GM12878 (cell line): ENCODE data around the gene PHYH. TPM values are rescaled to one million over a fixed set of nuclear protein-coding genes. Genes with fewer than 3 reads are reported as not detected.

Source experiments
- ATAC-seq: fragments of 200-7000 bp; cut with Tn5 transposase; 3 replicates; pipeline ENCODE4 v1.9.1; 2020; ENCODE audit warnings: mild to moderate bottlenecking, moderate library complexity
- BruUV-seq: library from RNA; stranded (reverse); fragments of 400-500 nt; replicated peaks from 2 replicates; lab custom pipeline; 2021; lab: Mats Ljungman, UMichigan
- CTCF ChIA-PET: fragments of 300-600 bp; sonication (Branson Sonifier 250); formaldehyde crosslinking; extraction: SDS; loops from one replicate; lab custom pipeline; 2021; ENCODE audit warnings: inconsistent platforms; lab: Yijun Ruan, JAX
- POLR2A ChIA-PET: fragments of 350-600 bp; formaldehyde crosslinking; extraction: SDS; loops from one replicate; lab custom pipeline; 2021; ENCODE audit warnings: inconsistent platforms; lab: Charles Lee
- RAD21 ChIA-PET: fragments of 300-600 bp; sonication (Branson Sonifier 250); formaldehyde crosslinking; loops from one replicate; lab custom pipeline; 2023; ENCODE audit warnings: antibody characterized with exemption; ENCODE audit not compliant: unreplicated experiment; lab: Charles Lee
- SMC1A ChIA-PET: fragments of 300-600 bp; sonication (Branson Sonifier 250); formaldehyde crosslinking; loops from one replicate; lab custom pipeline; 2023; ENCODE audit not compliant: unreplicated experiment, uncharacterized antibody; lab: Charles Lee
- DNase-seq: peaks from one replicate; pipeline ENCODE4 v3.0.0-alpha.2; 2011; ENCODE audit warnings: low read depth, low spot score
- FAIRE-seq: peaks from 3 replicates; lab custom pipeline; 2011; peaks lifted over from hg19 to GRCh38; lab: Jason Lieb, UNC
- H2AFZ ChIP-seq: 2 replicates; pipeline ENCODE4 v1.6.0; 2011; ENCODE audit warnings: low read depth, low read length, control low read depth; ENCODE audit not compliant: control insufficient read depth
- H3K27ac ChIP-seq: 2 replicates; pipeline ENCODE4 v1.5.1; 2011; ENCODE audit warnings: control low read depth; ENCODE audit not compliant: control insufficient read depth, insufficient read depth
- H3K27me3 ChIP-seq, 2 experiments: replicated peaks in 1 of 2; 2 replicates each; pipeline versions ENCODE4 v1.6.0 to v1.6.1; 2011; ENCODE audit warnings: low read length in 1 of 2; ENCODE audit not compliant: control insufficient read depth in 2 of 2, insufficient read depth in 2 of 2
- H3K36me3 ChIP-seq, 2 experiments: 2 replicates each; pipeline ENCODE4 v1.5.1; 2011; ENCODE audit warnings: low read length in 1 of 2; ENCODE audit not compliant: control insufficient read depth in 2 of 2, insufficient read depth in 2 of 2
- H3K4me1 ChIP-seq: 2 replicates; pipeline ENCODE4 v1.6.1; 2011; ENCODE audit warnings: mild to moderate bottlenecking, low read length, moderate library complexity, mixed read lengths; ENCODE audit not compliant: control insufficient read depth, insufficient read depth
- H3K4me2 ChIP-seq: 2 replicates; pipeline ENCODE4 v1.6.0; 2011; ENCODE audit warnings: control low read depth; ENCODE audit not compliant: control insufficient read depth, insufficient read depth
- H3K4me3 ChIP-seq: fragments of 200-600 bp; sonication (generic); 2 replicates; pipeline ENCODE4 v1.5.1; 2016
- H3K79me2 ChIP-seq: 2 replicates; pipeline ENCODE4 v1.6.0; 2011; ENCODE audit warnings: low read length; ENCODE audit not compliant: control insufficient read depth, insufficient read depth
- H3K9ac ChIP-seq: 2 replicates; pipeline ENCODE4 v1.8.0; 2011; ENCODE audit warnings: low read length, control low read depth, mixed read lengths; ENCODE audit not compliant: control insufficient read depth, insufficient read depth
- H3K9me3 ChIP-seq: replicated peaks from 3 replicates; pipeline ENCODE4 v1.5.1; 2011; ENCODE audit warnings: mild to moderate bottlenecking, low read length; ENCODE audit not compliant: control insufficient read depth, insufficient read depth
- H4K20me1 ChIP-seq: 2 replicates; pipeline ENCODE4 v1.6.0; 2011; ENCODE audit not compliant: control insufficient read depth, insufficient read depth
- EP300 ChIP-seq, 2 experiments: fragments of 150-350 bp in 1 of 2; IDR thresholded peaks; 2 replicates each; pipeline ENCODE4 v1.6.1; 2011 to 2012; ENCODE audit warnings: low read depth in 2 of 2, low read length in 2 of 2, borderline replicate concordance in 1 of 2, improper control_type of control experiment in 1 of 2, inconsistent platforms in 1 of 2; ENCODE audit not compliant: control insufficient read depth in 1 of 2
- HDAC2 ChIP-seq: fragments of 200-600 bp; sonication (generic); IDR thresholded peaks from 2 replicates; pipeline ENCODE4 v1.6.1; 2017
- KDM1A ChIP-seq: fragments of 200-600 bp; sonication (generic); IDR thresholded peaks from 2 replicates; pipeline ENCODE4 v1.6.1; 2016; ENCODE audit warnings: borderline replicate concordance
- MYC ChIP-seq: IDR thresholded peaks from 2 replicates; pipeline ENCODE4 v1.6.1; 2011; ENCODE audit warnings: mild to moderate bottlenecking, low read length, moderate library complexity, inconsistent platforms; ENCODE audit not compliant: insufficient read depth, insufficient replicate concordance, insufficient read length, severe bottlenecking
- POU2F2 ChIP-seq: IDR thresholded peaks from 3 replicates; pipeline ENCODE4 v1.6.1; 2011; ENCODE audit warnings: low read depth, mild to moderate bottlenecking, low read length, borderline replicate concordance
- WGBS: methylation state at CpG from one replicate; pipeline ENCODE4 v1.1.6; 2016; ENCODE audit warnings: low lambda C conversion rate; ENCODE audit not compliant: insufficient replicate concordance, insufficient coverage; ENCODE audit errors: missing lambda C conversion rate; 5-methylcytosine and 5-hydroxymethylcytosine counted together
- in situ Hi-C: fragments of 300-500 bp; cut with MboI; formaldehyde crosslinking; loops from 9 replicates; pipeline ENCODE4 v1.14.3; 2018; ENCODE audit warnings: mixed read lengths
- intact Hi-C: fragments of 100-400 bp; cut with micrococcal nuclease; formaldehyde crosslinking; loops from one replicate; pipeline ENCODE4 v1.14.2; 2022; ENCODE audit not compliant: unreplicated experiment
- polyA plus RNA-seq, 11 experiments: library from polyadenylated mRNA; depleted of rRNA in 4 of 11; unstranded in 6 of 11; stranded (reverse) in 5 of 11; fragments of >200 nt; fragmentation: Nextera tagmentation in 4 of 11; fragmentation: Illumina TruSeq in 1 of 11; extraction: Ambion mirVana in 4 of 11; extraction: Trizol in 1 of 11; gene quantifications; 1 replicate in 1 of 11; 2 replicates in 10 of 11; pipeline versions ENCODE4 v1.2.1 to v1.2.3, GENCODE V29; 2011 to 2016; ENCODE audit warnings: inconsistent platforms in 2 of 11, missing spikeins in 2 of 11, low read depth in 1 of 11
- total RNA-seq, 4 experiments: library from RNA; depleted of rRNA in 3 of 4; stranded (reverse); fragments of >200 nt in 3 of 4; fragmentation: Illumina TruSeq in 1 of 4; extraction: Trizol in 1 of 4; gene quantifications; 2 replicates each; pipeline versions ENCODE4 v1.2.1 to v1.2.3, GENCODE V29; 2013 to 2021
- TF ChIP-seq, protein P1 (sequence below): fragments of 450-650 bp; conservative IDR thresholded peaks from 2 replicates; pipeline ENCODE4 v1.6.1; 2017; ENCODE audit warnings: mild to moderate bottlenecking, moderate library complexity
- TF ChIP-seq, protein P2 (sequence below): fragments of 150-350 bp; IDR thresholded peaks from 2 replicates; pipeline ENCODE4 v1.6.1; 2016; ENCODE audit warnings: low read depth, low read length

Gene PHYH
- total and polyA plus RNA-seq, 10 of the 15 experiments (the other 5 are each of a cell fraction or from before 2014, with no cell fraction given): 3.2 to 10.3 (median 5.0) TPM

DNA sequence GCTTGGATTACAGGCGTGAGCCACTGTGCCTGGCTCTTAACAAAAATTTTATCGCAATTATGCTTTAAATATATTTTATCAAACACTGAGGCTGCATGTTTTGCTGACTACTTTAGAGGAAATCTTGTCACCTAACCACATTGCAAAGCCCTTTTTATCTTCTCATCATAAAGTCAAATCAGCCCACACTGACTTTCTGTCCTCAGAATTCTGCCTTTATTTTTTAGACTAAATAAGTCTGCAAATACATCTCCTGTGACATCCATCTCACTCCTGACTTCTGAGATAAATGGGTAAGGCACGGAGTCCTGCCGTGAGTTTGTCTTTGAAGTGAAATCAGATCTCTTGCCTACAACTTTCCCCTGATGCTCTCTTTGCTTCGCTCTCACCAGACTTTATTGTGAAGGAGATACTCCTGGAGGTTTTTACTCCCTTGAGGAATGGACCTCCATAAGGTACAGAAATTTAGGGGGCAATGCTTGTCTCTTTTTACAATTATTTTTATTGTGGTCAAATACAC, 42.2 kb downstream of the PHYH start (continued):
- no peak for TF ChIP-seq HDAC2
- TF ChIP-seq, protein P1, sequence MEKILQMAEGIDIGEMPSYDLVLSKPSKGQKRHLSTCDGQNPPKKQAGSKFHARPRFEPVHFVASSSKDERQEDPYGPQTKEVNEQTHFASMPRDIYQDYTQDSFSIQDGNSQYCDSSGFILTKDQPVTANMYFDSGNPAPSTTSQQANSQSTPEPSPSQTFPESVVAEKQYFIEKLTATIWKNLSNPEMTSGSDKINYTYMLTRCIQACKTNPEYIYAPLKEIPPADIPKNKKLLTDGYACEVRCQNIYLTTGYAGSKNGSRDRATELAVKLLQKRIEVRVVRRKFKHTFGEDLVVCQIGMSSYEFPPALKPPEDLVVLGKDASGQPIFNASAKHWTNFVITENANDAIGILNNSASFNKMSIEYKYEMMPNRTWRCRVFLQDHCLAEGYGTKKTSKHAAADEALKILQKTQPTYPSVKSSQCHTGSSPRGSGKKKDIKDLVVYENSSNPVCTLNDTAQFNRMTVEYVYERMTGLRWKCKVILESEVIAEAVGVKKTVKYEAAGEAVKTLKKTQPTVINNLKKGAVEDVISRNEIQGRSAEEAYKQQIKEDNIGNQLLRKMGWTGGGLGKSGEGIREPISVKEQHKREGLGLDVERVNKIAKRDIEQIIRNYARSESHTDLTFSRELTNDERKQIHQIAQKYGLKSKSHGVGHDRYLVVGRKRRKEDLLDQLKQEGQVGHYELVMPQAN: no peak

DNA sequence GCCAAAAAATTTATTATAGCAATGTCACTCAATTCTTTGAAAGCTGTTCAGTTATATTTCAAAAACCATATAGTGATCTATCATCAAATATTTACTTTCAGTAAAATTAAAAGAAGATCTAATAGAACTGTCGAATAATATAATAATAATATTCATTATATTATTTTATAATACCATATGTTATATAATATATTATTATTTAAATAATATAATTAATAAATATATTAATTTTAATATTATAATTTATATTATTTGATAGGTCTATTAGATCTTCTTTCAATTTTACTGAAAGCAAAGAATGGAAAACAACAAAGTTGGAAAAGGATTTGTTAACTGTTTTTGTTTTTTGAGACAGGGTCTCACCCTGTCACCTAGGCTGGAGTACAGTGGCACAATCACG, 43.2 kb downstream of the PHYH start:
- Histone ChIP-seq H3K27ac (no peak overlapping the region), H3K4me1 (no peaks in the 10 kb centered on the region), H3K27me3 (no peaks in the 10 kb centered on the region; a peak in 1 of 4 replicates), H3K4me2 (no peak overlapping the region), H4K20me1 (no peaks in the 10 kb centered on the region), H3K36me3 (no peaks in the 10 kb centered on the region), H3K4me3 (no peak overlapping the region), H3K9me3 (no peaks in the 10 kb centered on the region), H3K9ac (no peak overlapping the region), H3K79me2 (no peaks in the 10 kb centered on the region), H2AFZ (no peak overlapping the region)
- intact Hi-C loops: no loop called here
- DNase-seq (no peak), FAIRE-seq (no peak), ATAC-seq (no peak)
- TF ChIP-seq EP300 (IDR thresholded peaks at IDR 0.05; ENCODE audit: borderline replicate concordance in 1 of 2, control insufficient read depth in 1 of 2, low read depth in 2 of 2, low read length in 2 of 2) (no peak), MYC (no peak), KDM1A (no peak), POU2F2 (no peak)
- TF ChIP-seq, protein P2, sequence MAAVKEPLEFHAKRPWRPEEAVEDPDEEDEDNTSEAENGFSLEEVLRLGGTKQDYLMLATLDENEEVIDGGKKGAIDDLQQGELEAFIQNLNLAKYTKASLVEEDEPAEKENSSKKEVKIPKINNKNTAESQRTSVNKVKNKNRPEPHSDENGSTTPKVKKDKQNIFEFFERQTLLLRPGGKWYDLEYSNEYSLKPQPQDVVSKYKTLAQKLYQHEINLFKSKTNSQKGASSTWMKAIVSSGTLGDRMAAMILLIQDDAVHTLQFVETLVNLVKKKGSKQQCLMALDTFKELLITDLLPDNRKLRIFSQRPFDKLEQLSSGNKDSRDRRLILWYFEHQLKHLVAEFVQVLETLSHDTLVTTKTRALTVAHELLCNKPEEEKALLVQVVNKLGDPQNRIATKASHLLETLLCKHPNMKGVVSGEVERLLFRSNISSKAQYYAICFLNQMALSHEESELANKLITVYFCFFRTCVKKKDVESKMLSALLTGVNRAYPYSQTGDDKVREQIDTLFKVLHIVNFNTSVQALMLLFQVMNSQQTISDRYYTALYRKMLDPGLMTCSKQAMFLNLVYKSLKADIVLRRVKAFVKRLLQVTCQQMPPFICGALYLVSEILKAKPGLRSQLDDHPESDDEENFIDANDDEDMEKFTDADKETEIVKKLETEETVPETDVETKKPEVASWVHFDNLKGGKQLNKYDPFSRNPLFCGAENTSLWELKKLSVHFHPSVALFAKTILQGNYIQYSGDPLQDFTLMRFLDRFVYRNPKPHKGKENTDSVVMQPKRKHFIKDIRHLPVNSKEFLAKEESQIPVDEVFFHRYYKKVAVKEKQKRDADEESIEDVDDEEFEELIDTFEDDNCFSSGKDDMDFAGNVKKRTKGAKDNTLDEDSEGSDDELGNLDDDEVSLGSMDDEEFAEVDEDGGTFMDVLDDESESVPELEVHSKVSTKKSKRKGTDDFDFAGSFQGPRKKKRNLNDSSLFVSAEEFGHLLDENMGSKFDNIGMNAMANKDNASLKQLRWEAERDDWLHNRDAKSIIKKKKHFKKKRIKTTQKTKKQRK: no peak
- ChIA-PET CTCF (no interaction called here), POLR2A (no interaction called here), SMC1A (interaction anchor here (0.5 kb wide), 1 partner anchor 330 kb away, joined by 3 read pairs; no protein-coding TSS in a partner anchor), RAD21 (no interaction called here)
- in situ Hi-C loops: no loop called here
- no TSS peak for BruUV-seq
- WGBS: 63% methylated on average over 2 of the region's 2 CpGs
